Activated T-helper 17 cell treated with anti-CD3 and anti-CD28 coated beads, Interleukin-2, amount 50 U/mL, for 72 hours (primary cell): ENCODE data around the gene PCSK7. TPM values are rescaled to one million over a fixed set of nuclear protein-coding genes. Genes with fewer than 3 reads are reported as not detected.

Experiments used
- ATAC-seq: fragments of 150-1000 bp; cut with Tn5 transposase; replicated peaks from 2 replicates; pipeline ENCODE4 v1.10.0; 2021; ENCODE audit warnings: mild to moderate bottlenecking, moderate library complexity
- H3K27ac Mint-ChIP-seq: one replicate; pipeline ENCODE4 v1.8.0; 2022; ENCODE audit warnings: mixed read lengths
- H3K27me3 Mint-ChIP-seq: one replicate; pipeline ENCODE4 v1.8.0; 2022; ENCODE audit warnings: mixed read lengths
- H3K36me3 Mint-ChIP-seq: one replicate; pipeline ENCODE4 v1.8.0; 2022; ENCODE audit warnings: low read depth, mild to moderate bottlenecking, mixed read lengths
- H3K4me1 Mint-ChIP-seq: one replicate; pipeline ENCODE4 v1.8.0; 2022; ENCODE audit warnings: mixed read lengths
- H3K4me3 Mint-ChIP-seq: one replicate; pipeline ENCODE4 v1.8.0; 2022; ENCODE audit warnings: mild to moderate bottlenecking, mixed read lengths
- H3K9me3 Mint-ChIP-seq: one replicate; pipeline ENCODE4 v1.8.0; 2022; ENCODE audit warnings: mixed read lengths
- total RNA-seq, 2 donors: library from RNA; stranded (reverse); gene quantifications; one replicate each; pipeline ENCODE4 v1.2.3, GENCODE V29; 2022

The PCSK7 gene
- total RNA-seq, 2 donors from 2014 or later = 101 to 106 TPM

DNA sequence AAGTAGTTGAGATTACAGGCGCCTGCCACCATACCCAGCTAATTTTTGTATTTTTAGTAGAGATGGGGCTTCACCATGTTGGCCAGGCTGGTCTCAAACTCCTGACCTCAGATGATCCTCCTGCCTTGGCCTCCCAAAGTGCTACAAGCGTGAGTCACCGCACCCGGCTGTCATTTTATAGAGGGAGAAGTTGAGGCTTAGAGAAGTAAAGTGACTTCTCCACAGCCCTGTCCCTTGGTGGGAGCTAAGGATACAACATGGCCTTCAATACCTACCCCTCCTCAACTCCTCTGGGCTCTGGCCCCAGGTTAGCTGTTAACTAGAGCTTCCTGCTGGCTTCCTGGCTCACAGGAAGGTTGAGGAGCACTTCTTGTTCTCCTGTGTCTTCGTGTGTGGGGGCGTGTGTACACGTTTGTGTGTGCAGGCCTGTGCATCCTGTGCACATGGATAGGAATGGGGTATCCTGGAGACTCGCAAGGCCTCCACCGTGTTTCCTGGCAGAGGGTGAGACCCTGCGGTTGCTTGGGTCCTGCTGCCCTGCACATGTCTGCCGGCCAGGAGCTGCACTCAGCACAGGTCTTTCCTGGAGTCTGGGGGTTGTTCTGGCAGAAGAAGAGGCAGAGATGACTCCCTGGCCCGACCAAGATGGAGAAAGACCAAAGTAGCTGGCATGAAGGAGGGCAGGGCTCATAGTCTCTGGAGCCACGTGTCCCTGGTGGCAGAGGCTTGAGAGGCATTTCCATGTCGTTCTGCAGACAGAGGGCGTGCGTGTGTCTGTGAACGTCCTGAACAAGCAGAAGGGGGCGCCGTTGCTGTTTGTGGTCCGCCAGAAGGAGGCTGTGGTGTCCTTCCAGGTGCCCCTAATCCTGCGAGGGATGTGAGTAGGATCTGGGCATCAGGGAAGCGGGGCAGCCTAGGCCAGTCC is 51.0 kb downstream of the PCSK7 start:
- peaks cover 5% of the 10 kb centered on the region for H3K36me3 Mint-ChIP-seq
- H3K4me1 Mint-ChIP-seq = peaks cover 25% of the 10 kb centered on the region
- H3K27ac Mint-ChIP-seq = peak overlapping the region; percentile 84
- H3K9me3 Mint-ChIP-seq = no peaks in the 10 kb centered on the region
- ATAC-seq = peak; percentile 31
- peak overlapping the region; percentile 88 for H3K4me3 Mint-ChIP-seq
- H3K27me3 Mint-ChIP-seq = no peaks in the 10 kb centered on the region

DNA sequence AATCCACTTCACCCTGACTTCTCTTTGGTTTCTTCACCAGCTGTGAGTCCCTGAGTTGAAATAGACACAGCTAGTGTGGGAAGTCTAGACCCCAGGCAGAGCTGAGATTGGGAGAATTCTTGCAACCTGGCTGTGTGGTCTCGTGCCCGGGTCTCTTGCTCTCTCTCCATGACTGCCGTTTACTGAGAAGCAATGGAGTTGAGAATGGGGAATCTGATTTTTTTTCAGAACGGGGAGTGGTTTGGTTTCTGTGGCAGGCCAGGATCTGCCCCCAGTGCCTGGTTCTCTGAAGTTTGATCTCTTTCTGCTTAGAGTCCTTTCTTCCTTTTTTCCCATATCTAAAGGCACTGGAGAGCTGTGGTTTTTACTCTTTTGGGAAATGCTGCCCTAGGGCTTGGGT is 51.9 kb downstream of the PCSK7 start:
- ATAC-seq = no peak
- H3K4me3 Mint-ChIP-seq = peak overlapping the region; percentile 88
- H3K9me3 Mint-ChIP-seq = no peaks in the 10 kb centered on the region
- peaks cover 5% of the 10 kb centered on the region for H3K36me3 Mint-ChIP-seq
- H3K4me1 Mint-ChIP-seq = peaks cover 25% of the 10 kb centered on the region
- no peaks in the 10 kb centered on the region for H3K27me3 Mint-ChIP-seq
- H3K27ac Mint-ChIP-seq = peak overlapping the region; percentile 92

DNA sequence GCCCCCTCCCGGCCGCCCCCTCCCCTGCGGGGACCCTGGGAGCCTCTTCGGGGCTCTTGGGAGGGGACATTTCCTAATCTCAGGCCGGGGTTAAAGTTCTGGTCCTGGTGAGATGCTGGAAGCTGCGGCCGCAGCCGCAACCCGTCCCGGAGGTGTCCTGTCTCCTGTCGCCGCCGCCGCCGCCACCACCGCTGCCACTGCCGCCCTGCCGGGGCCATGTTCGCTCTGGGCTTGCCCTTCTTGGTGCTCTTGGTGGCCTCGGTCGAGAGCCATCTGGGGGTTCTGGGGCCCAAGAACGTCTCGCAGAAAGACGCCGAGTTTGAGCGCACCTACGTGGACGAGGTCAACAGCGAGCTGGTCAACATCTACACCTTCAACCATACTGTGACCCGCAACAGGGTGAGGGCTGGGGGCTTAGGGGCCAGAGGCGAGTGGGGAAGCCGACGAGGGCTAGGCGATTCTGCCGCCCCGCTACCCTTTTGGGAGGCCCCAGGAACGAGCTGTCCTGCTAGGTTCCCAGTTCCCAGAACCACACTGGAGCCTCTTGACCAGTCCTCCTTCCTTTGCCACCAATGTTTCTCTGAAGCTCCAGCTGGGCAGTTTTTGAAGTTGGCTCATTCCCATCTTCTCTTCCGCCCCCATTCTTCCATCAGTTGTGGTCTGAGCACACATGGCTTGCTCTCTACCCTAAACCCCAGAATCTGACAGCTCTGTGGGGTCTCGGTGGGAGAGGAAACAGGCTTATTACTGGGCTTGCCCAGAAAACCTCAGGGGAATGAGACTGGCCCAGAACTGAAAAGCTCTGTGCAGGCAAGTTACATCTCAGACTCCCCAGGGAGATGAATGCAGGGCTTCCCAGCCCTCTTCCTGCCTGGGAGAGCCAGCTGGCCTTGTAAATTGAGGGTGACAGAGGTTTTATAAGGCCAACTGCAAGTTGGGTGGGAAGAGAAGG is 52.5 kb downstream of the PCSK7 start:
- no peaks in the 10 kb centered on the region for H3K9me3 Mint-ChIP-seq
- peak; percentile 61 for ATAC-seq
- H3K27ac Mint-ChIP-seq = peak overlapping the region; percentile 92
- peak overlapping the region; percentile 88 for H3K4me3 Mint-ChIP-seq
- peaks cover 25% of the 10 kb centered on the region for H3K4me1 Mint-ChIP-seq
- H3K36me3 Mint-ChIP-seq = peaks cover 5% of the 10 kb centered on the region
- H3K27me3 Mint-ChIP-seq = no peaks in the 10 kb centered on the region

DNA sequence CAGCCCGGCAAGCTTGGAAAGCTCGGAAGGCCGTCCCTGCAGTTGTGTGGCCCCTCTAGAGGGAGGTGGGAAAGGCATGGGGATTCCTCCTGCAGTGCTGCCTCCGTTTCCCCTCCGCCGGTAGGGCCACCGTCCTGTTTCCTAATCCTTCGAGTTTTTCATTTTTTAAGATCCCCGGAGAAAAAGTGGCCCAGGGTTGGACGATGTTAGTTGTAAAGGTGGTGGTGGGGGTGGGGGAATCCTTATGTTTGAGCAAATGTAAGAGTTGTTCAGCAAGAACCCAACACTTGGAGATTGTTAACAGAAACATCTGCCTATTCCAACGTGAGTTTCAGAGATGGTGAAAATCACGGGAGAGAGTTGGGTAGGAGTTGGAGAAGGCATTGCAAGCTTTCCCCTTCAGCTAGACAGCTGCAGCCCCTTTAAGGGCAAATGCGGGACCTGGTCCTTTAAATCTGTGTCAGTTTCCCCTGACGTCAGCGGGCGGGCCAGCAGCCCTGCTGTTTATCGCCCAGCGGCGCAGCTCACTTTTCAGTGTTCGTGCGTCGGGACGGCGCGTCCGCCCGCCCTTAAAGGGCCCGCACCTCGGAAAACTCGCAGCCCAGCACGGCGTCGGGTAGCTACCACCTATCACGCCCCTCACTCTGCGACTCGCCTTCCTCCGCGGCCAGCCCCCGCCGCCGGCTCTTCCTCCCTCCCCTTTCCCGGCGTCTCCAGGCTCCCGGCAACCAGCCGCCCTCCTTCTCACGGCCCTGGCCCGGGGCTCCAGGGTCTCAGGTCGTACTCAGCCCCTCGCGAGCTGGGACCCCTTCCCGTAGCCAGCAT is 53.5 kb downstream of the PCSK7 start, which contains the start of gene SIDT2:
SIDT2 (plus strand) TSS at position 534 of the 825 bp plus-strand sequence. CDS start 521 bp downstream, outside the sequence.
- H3K9me3 Mint-ChIP-seq = no peaks in the 10 kb centered on the region
- peak; percentile 97 for ATAC-seq
- H3K4me1 Mint-ChIP-seq = peaks cover 25% of the 10 kb centered on the region
- H3K36me3 Mint-ChIP-seq = peaks cover under 1% of the 10 kb centered on the region
- no peaks in the 10 kb centered on the region for H3K27me3 Mint-ChIP-seq
- H3K27ac Mint-ChIP-seq = peak within 1 kb of the TSS; percentile 92
- peak within 1 kb of the TSS; percentile 88 for H3K4me3 Mint-ChIP-seq

DNA sequence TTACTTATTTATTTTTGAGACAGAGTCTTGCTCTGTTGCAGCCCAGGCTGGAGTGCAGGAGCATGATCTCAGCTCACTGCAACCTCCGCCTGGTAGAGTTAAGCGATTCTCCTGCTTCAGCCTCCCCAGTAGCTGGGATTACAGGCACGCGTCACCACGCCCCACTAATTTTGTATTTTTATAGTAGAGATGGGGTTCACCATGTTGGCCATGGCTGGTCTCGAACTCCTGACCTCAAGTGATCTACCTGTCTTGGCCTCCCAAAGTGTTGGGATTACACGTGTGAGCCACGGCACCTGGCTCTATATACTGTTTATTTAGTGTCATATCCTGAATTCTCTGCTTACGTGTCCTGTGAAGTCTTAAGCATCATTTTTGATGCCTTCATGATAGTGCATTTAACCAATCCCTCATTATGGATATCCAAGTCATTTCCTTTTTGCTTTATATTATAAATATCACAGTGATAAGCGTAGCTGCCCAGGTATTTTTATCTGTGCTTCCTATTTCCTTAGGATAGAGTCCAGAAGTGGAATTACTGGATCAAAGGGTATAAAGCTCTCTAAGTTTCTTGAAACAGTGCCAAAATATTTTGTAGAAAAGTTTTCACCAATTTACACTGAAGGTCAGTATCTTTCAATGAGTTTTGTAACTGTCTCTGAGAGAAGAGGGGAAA is 54.2 kb downstream of the PCSK7 start:
- Mint-ChIP-seq H3K4me1 (peaks cover 25% of the 10 kb centered on the region), H3K27ac (peak overlapping the region; percentile 92), H3K4me3 (peak overlapping the region; percentile 88), H3K9me3 (no peaks in the 10 kb centered on the region), H3K36me3 (no peaks in the 10 kb centered on the region), H3K27me3 (no peaks in the 10 kb centered on the region)
- no peak for ATAC-seq

DNA sequence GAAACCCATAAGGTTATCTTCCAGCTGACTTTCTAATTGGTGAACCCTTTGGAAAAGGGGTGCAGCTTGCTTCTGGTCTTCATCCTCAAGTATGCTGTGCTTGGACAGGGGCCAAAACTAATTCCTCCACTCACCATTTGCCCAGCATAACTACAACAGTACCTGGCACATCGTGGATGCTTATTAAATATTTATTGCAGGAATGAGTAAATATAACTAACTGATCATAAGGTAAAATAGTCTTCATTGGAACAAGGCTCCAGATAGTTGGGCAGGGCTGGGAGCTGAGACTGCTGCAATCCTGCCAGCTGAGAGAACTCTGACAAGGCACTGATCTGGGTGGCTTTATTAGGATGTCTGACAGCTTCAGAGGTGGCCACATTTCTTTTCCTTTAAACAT is 55.7 kb downstream of the PCSK7 start:
- Mint-ChIP-seq H3K27me3 (no peaks in the 10 kb centered on the region), H3K36me3 (peaks cover 8% of the 10 kb centered on the region), H3K9me3 (no peaks in the 10 kb centered on the region), H3K4me1 (peaks cover 25% of the 10 kb centered on the region), H3K27ac (no peak overlapping the region), H3K4me3 (no peak overlapping the region)
- ATAC-seq = no peak

DNA sequence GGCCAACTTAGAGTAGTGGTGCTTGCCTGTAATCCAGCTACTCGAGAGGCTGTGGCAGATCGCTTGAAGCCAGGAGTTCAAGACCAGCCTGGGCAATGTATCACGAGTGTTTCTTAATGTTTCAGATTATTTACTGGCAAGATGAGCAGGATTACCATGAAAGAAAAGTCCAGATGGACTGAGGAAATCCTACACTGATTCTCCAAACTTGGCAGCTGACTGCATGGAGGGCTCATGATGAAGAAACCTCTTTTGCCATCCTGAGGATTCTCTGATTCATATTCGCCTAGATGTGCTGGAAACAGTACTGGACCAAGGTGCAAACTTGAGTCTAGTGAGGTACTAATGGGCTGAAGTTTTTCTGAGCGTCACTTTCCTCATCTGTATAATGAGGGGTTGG is 56.1 kb downstream of the PCSK7 start:
- no peak overlapping the region for H3K4me3 Mint-ChIP-seq
- H3K36me3 Mint-ChIP-seq = peaks cover 12% of the 10 kb centered on the region
- no peaks in the 10 kb centered on the region for H3K9me3 Mint-ChIP-seq
- no peak overlapping the region for H3K27ac Mint-ChIP-seq
- no peaks in the 10 kb centered on the region for H3K27me3 Mint-ChIP-seq
- no peak for ATAC-seq
- H3K4me1 Mint-ChIP-seq = peaks cover 22% of the 10 kb centered on the region

DNA sequence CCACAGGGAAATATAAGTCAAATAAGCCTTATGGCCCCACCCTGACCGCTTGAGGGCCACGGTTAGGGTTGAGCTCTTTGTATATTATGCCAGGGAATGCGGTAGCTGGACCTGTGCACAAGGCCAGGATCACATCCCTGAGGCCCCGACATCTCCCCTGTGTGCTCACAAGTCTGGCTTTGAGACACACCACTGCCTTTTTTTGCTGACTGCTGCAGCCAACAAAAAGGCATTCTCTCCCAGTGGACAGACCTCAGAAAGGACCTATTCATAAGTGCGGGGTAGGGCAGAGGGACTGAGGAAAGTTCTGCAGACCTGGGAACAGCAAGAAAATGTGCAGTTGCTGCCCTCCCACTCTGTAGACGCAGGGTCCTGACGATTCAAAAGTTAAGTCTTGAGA is 56.8 kb downstream of the PCSK7 start:
- H3K9me3 Mint-ChIP-seq = no peaks in the 10 kb centered on the region
- H3K27ac Mint-ChIP-seq = peak overlapping the region; percentile 17
- ATAC-seq = no peak
- H3K4me3 Mint-ChIP-seq = no peak overlapping the region
- peaks cover 17% of the 10 kb centered on the region for H3K4me1 Mint-ChIP-seq
- H3K36me3 Mint-ChIP-seq = peaks cover 19% of the 10 kb centered on the region
- no peaks in the 10 kb centered on the region for H3K27me3 Mint-ChIP-seq

DNA sequence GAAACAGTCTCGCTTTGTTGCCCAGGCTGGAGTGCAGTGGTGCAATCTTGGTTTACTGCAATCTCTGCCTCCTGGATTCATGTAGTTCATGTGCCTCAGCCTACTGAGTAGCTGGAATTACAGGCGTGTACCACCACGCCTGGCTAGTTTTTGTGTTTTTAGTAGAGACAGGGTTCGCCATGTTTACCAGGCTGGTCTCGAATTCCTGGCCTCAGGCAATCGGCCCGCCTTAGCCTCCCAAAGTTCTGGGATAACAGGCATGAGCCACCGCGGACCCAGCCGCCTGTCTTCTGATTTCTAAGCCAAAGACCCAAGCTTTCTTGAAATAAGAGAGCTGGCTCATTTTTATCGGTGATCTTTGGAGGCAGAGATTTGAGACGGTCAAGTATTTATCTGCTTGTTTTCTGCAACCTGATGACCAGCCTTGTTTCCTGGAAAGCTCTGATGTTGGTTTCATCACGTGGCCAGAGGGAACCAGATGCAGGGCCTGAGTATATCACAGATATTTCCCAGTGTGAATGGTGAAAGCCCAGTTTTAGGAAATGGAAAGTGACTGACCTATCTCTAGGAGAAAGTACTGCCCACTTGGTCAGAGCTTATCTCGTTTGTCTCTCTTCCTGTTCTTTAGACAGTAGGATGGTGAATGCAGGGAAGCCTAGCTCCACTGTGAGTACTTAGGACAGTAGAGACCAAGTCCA is 59.0 kb downstream of the PCSK7 start:
- H3K27ac Mint-ChIP-seq = peak overlapping the region; percentile 38
- peaks cover 42% of the 10 kb centered on the region for H3K36me3 Mint-ChIP-seq
- peaks cover 4% of the 10 kb centered on the region for H3K4me1 Mint-ChIP-seq
- ATAC-seq = no peak
- H3K4me3 Mint-ChIP-seq = no peak overlapping the region
- no peaks in the 10 kb centered on the region for H3K9me3 Mint-ChIP-seq
- H3K27me3 Mint-ChIP-seq = no peaks in the 10 kb centered on the region

DNA sequence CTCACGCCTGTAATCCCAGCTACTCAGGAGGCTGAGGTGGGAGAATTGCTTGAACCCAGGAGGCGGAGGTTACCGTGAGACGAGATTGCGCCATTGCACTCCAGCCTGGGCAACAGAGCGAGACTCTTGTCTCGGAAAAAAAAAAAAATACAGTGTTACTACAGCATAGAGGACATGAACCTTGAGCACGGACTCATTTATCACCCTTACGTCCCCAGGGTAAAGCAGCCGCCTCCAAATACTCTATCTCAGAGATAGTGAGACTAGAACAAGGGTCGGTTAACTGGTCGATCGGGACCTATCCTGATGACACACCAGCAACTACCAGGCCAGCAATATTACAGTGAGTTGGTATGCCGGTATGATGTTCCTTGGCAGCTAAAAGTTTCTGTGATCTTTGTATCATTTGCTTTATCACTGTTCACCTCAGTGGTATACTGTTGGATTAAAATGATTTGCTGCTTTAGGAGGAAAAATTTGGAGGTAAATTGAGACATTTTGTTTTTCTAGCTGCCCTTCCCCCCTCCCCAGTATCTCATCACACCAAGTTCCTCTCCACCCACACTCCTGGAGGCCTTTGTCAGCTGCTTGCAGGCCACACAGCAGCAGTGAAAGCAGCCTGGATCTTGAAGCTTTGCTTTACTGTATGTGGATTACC is 60.3 kb downstream of the PCSK7 start:
- H3K27me3 Mint-ChIP-seq = no peaks in the 10 kb centered on the region
- no peak for ATAC-seq

DNA sequence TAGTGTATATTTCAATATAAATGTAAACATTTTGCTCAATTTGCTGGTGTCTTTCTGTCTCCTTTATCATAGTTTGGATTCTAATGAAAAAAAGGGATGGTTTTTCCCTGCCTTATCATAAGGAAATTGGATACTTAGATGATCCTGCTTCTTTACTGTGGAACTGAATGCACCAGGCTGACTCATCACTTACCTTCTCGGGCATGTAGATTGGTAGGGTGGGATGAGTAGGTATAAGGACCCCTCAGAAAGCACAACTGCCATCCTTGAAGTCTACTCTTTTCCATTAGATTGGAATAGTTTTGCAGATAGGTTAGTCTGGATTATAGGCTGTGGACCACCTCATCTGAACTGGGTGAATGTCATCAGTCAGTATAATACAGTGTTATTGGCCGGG is 60.9 kb downstream of the PCSK7 start:
- ATAC-seq = no peak
- Mint-ChIP-seq H3K4me3 (no peak overlapping the region), H3K27me3 (no peaks in the 10 kb centered on the region), H3K4me1 (no peaks in the 10 kb centered on the region), H3K27ac (no peak overlapping the region), H3K9me3 (no peaks in the 10 kb centered on the region), H3K36me3 (peaks cover 60% of the 10 kb centered on the region)

More for the DNA sequence above, 60.3 kb downstream of the PCSK7 start:
- no peak overlapping the region for H3K27ac Mint-ChIP-seq
- no peak overlapping the region for H3K4me3 Mint-ChIP-seq
- H3K4me1 Mint-ChIP-seq = no peaks in the 10 kb centered on the region
- peaks cover 55% of the 10 kb centered on the region for H3K36me3 Mint-ChIP-seq
- H3K9me3 Mint-ChIP-seq = no peaks in the 10 kb centered on the region

DNA sequence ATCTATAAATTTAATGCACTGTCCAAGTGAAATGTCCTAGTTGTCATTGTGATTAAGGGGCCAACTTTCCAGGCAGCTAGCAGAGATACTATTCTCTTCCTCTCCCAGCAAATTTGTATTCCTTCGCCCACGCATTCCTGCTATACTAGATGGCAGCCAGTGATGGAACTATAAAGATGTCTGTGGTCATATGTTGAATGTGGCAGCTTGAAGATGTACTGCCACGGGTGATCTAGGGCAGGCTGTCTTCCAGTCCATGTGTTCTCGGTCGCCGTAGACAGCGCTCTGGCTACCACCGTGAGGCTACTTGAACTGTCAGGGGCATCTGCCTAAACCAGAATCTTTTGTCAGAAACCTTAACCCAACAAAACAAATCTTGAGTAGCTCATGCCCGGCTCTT is 61.7 kb downstream of the PCSK7 start:
- Mint-ChIP-seq H3K27me3 (no peaks in the 10 kb centered on the region), H3K27ac (no peak overlapping the region), H3K4me3 (no peak overlapping the region), H3K9me3 (no peaks in the 10 kb centered on the region), H3K36me3 (peaks cover 68% of the 10 kb centered on the region), H3K4me1 (no peaks in the 10 kb centered on the region)
- no peak for ATAC-seq
